ENCODE measurements around the gene PSMB2.
A peak's percentile ranks its signal among the peaks of the same experiment; 100 is the strongest.
"Not testable (repeated sequence)": the region's sequence is repeated elsewhere in the genome, so short reads cannot be mapped to it uniquely, and the experiment has no call there.

PSMB2 gene

GRCh38 chr1:35641233-35641866, at the start of gene PSMB2:
Gene PSMB2 (minus strand): TSS chr1:35641526. CDS start chr1:35641432, 94 bp downstream.
- Histone ChIP-seq H3K36me3 (ENCODE audit: control insufficient read depth, insufficient read depth, low read length) (peaks cover 13% of the 10 kb centered on the region), H3K4me3 (ENCODE audit: low read depth, low read length) (peak within 1 kb of the TSS; percentile 90), H3K27me3 (ENCODE audit: control insufficient read depth, insufficient read depth, low read length) (no peaks in the 10 kb centered on the region), H3K4me1 (ENCODE audit: control insufficient read depth, insufficient read depth, low read length) (peaks cover 11% of the 10 kb centered on the region; the same call in 1 of the 2 replicates), H3K9ac (ENCODE audit: low read depth, low read length) (peak within 1 kb of the TSS; percentile 97), H3K27ac (ENCODE audit: low read depth, low read length) (peak within 1 kb of the TSS; percentile 88), H3K9me3 (ENCODE audit: control insufficient read depth, insufficient read depth, low read length) (no peaks in the 10 kb centered on the region)

- Histone ChIP-seq H3K9ac (ENCODE audit: low read depth, low read length) (no peak overlapping the region), H3K4me3 (ENCODE audit: low read depth, low read length) (no peak overlapping the region), H3K27ac (ENCODE audit: low read depth, low read length) (no peak overlapping the region), H3K4me1 (ENCODE audit: control insufficient read depth, insufficient read depth, low read length) (peaks cover 10% of the 10 kb centered on the region), H3K36me3 (ENCODE audit: control insufficient read depth, insufficient read depth, low read length) (no peaks in the 10 kb centered on the region), H3K9me3 (ENCODE audit: control insufficient read depth, insufficient read depth, low read length) (no peaks in the 10 kb centered on the region), H3K27me3 (ENCODE audit: control insufficient read depth, insufficient read depth, low read length) (no peaks in the 10 kb centered on the region)
These were observed 49.8 kb upstream of the PSMB2 start for GRCh38 chr1:35691080-35691479.

- not testable (repeated sequence) for H3K27ac ChIP-seq (ENCODE audit: low read depth, low read length); H3K27me3 ChIP-seq (ENCODE audit: control insufficient read depth, insufficient read depth, low read length); H3K4me1 ChIP-seq (ENCODE audit: control insufficient read depth, insufficient read depth, low read length); H3K4me3 ChIP-seq (ENCODE audit: low read depth, low read length); H3K9me3 ChIP-seq (ENCODE audit: control insufficient read depth, insufficient read depth, low read length); H3K36me3 ChIP-seq (ENCODE audit: control insufficient read depth, insufficient read depth, low read length); H3K9ac ChIP-seq (ENCODE audit: low read depth, low read length)
These were observed 48.8 kb upstream of the PSMB2 start for GRCh38 chr1:35690103-35690502.

- no peak overlapping the region for H3K27ac ChIP-seq (ENCODE audit: low read depth, low read length)
- no peak overlapping the region for H3K9ac ChIP-seq (ENCODE audit: low read depth, low read length)
- H3K27me3 ChIP-seq (ENCODE audit: control insufficient read depth, insufficient read depth, low read length), result peaks cover 3% of the 10 kb centered on the region; the same call in 1 of the 2 replicates
- H3K36me3 ChIP-seq (ENCODE audit: control insufficient read depth, insufficient read depth, low read length), result no peaks in the 10 kb centered on the region
- H3K4me3 ChIP-seq (ENCODE audit: low read depth, low read length), result no peak overlapping the region
- no peaks in the 10 kb centered on the region for H3K9me3 ChIP-seq (ENCODE audit: control insufficient read depth, insufficient read depth, low read length)
- peaks cover 10% of the 10 kb centered on the region for H3K4me1 ChIP-seq (ENCODE audit: control insufficient read depth, insufficient read depth, low read length)
These were observed 46.8 kb upstream of the PSMB2 start for GRCh38 chr1:35688161-35688560.

- Histone ChIP-seq H3K9me3 (ENCODE audit: control insufficient read depth, insufficient read depth, low read length) (no peaks in the 10 kb centered on the region), H3K27me3 (ENCODE audit: control insufficient read depth, insufficient read depth, low read length) (peaks cover 3% of the 10 kb centered on the region; the same call in 1 of the 2 replicates), H3K9ac (ENCODE audit: low read depth, low read length) (no peak overlapping the region), H3K4me1 (ENCODE audit: control insufficient read depth, insufficient read depth, low read length) (no peaks in the 10 kb centered on the region), H3K36me3 (ENCODE audit: control insufficient read depth, insufficient read depth, low read length) (no peaks in the 10 kb centered on the region), H3K27ac (ENCODE audit: low read depth, low read length) (no peak overlapping the region), H3K4me3 (ENCODE audit: low read depth, low read length) (no peak overlapping the region)
These were observed 41.7 kb upstream of the PSMB2 start for GRCh38 chr1:35683012-35683411.

- peaks cover 3% of the 10 kb centered on the region; the same call in 1 of the 2 replicates for H3K27me3 ChIP-seq (ENCODE audit: control insufficient read depth, insufficient read depth, low read length)
- H3K36me3 ChIP-seq (ENCODE audit: control insufficient read depth, insufficient read depth, low read length), result no peaks in the 10 kb centered on the region
- H3K4me1 ChIP-seq (ENCODE audit: control insufficient read depth, insufficient read depth, low read length), result no peaks in the 10 kb centered on the region
- no peaks in the 10 kb centered on the region for H3K9me3 ChIP-seq (ENCODE audit: control insufficient read depth, insufficient read depth, low read length)
- H3K27ac ChIP-seq (ENCODE audit: low read depth, low read length), result no peak overlapping the region
- H3K4me3 ChIP-seq (ENCODE audit: low read depth, low read length), result no peak overlapping the region
- no peak overlapping the region for H3K9ac ChIP-seq (ENCODE audit: low read depth, low read length)
These were observed 38.9 kb upstream of the PSMB2 start for GRCh38 chr1:35680271-35680670.

- H3K36me3 ChIP-seq (ENCODE audit: control insufficient read depth, insufficient read depth, low read length), result no peaks in the 10 kb centered on the region
- H3K9ac ChIP-seq (ENCODE audit: low read depth, low read length), result no peak overlapping the region
- H3K4me3 ChIP-seq (ENCODE audit: low read depth, low read length), result no peak overlapping the region
- no peaks in the 10 kb centered on the region for H3K4me1 ChIP-seq (ENCODE audit: control insufficient read depth, insufficient read depth, low read length)
- no peak overlapping the region for H3K27ac ChIP-seq (ENCODE audit: low read depth, low read length)
- no peaks in the 10 kb centered on the region for H3K9me3 ChIP-seq (ENCODE audit: control insufficient read depth, insufficient read depth, low read length)
- H3K27me3 ChIP-seq (ENCODE audit: control insufficient read depth, insufficient read depth, low read length), result no peaks in the 10 kb centered on the region; the same call in 1 of the 2 replicates
These were observed 34.4 kb upstream of the PSMB2 start for GRCh38 chr1:35675773-35676172.

- no peaks in the 10 kb centered on the region for H3K36me3 ChIP-seq (ENCODE audit: control insufficient read depth, insufficient read depth, low read length)
- H3K27ac ChIP-seq (ENCODE audit: low read depth, low read length), result no peak overlapping the region
- no peaks in the 10 kb centered on the region for H3K4me1 ChIP-seq (ENCODE audit: control insufficient read depth, insufficient read depth, low read length)
- H3K9me3 ChIP-seq (ENCODE audit: control insufficient read depth, insufficient read depth, low read length), result no peaks in the 10 kb centered on the region
- no peaks in the 10 kb centered on the region; the same call in 1 of the 2 replicates for H3K27me3 ChIP-seq (ENCODE audit: control insufficient read depth, insufficient read depth, low read length)
- H3K9ac ChIP-seq (ENCODE audit: low read depth, low read length), result no peak overlapping the region
- H3K4me3 ChIP-seq (ENCODE audit: low read depth, low read length), result no peak overlapping the region
These were observed 32.8 kb upstream of the PSMB2 start for GRCh38 chr1:35674111-35674510.

- H3K27me3 ChIP-seq (ENCODE audit: control insufficient read depth, insufficient read depth, low read length), result no peaks in the 10 kb centered on the region; the same call in 1 of the 2 replicates
- no peaks in the 10 kb centered on the region for H3K9me3 ChIP-seq (ENCODE audit: control insufficient read depth, insufficient read depth, low read length)
- no peak overlapping the region for H3K4me3 ChIP-seq (ENCODE audit: low read depth, low read length)
- no peaks in the 10 kb centered on the region for H3K36me3 ChIP-seq (ENCODE audit: control insufficient read depth, insufficient read depth, low read length)
- H3K27ac ChIP-seq (ENCODE audit: low read depth, low read length), result no peak overlapping the region
- H3K4me1 ChIP-seq (ENCODE audit: control insufficient read depth, insufficient read depth, low read length), result 0 out of 2 replicates have a peak, but pooled peaks cover under 1% of the 10 kb centered on the region
- no peak overlapping the region for H3K9ac ChIP-seq (ENCODE audit: low read depth, low read length)
These were observed 30.8 kb upstream of the PSMB2 start for GRCh38 chr1:35672116-35672515.

GRCh38 chr1:35668506-35668905, 27.2 kb upstream of the PSMB2 start:
- Histone ChIP-seq H3K4me1 (ENCODE audit: control insufficient read depth, insufficient read depth, low read length) (peaks cover 6% of the 10 kb centered on the region; the same call in 1 of the 2 replicates), H3K9me3 (ENCODE audit: control insufficient read depth, insufficient read depth, low read length) (no peaks in the 10 kb centered on the region), H3K4me3 (ENCODE audit: low read depth, low read length) (no peak overlapping the region), H3K36me3 (ENCODE audit: control insufficient read depth, insufficient read depth, low read length) (no peaks in the 10 kb centered on the region), H3K9ac (ENCODE audit: low read depth, low read length) (no peak overlapping the region), H3K27ac (ENCODE audit: low read depth, low read length) (no peak overlapping the region), H3K27me3 (ENCODE audit: control insufficient read depth, insufficient read depth, low read length) (no peaks in the 10 kb centered on the region; the same call in 1 of the 2 replicates)

- H3K4me3 ChIP-seq (ENCODE audit: low read depth, low read length), result no peak overlapping the region
- H3K27ac ChIP-seq (ENCODE audit: low read depth, low read length), result no peak overlapping the region
- no peaks in the 10 kb centered on the region for H3K36me3 ChIP-seq (ENCODE audit: control insufficient read depth, insufficient read depth, low read length)
- H3K27me3 ChIP-seq (ENCODE audit: control insufficient read depth, insufficient read depth, low read length), result no peaks in the 10 kb centered on the region; the same call in 1 of the 2 replicates
- peaks cover 6% of the 10 kb centered on the region; the same call in 1 of the 2 replicates for H3K4me1 ChIP-seq (ENCODE audit: control insufficient read depth, insufficient read depth, low read length)
- H3K9ac ChIP-seq (ENCODE audit: low read depth, low read length), result no peak overlapping the region
- H3K9me3 ChIP-seq (ENCODE audit: control insufficient read depth, insufficient read depth, low read length), result no peaks in the 10 kb centered on the region
These were observed 25.6 kb upstream of the PSMB2 start for GRCh38 chr1:35666916-35667315.

Measured in HUES48 (cell line).